HG03025 (cell line): ENCODE results near the gene ZNF566.
A peak's percentile ranks its signal among the peaks of the same experiment; 100 is the strongest.
"Not testable (repeated sequence)": the region's sequence is repeated elsewhere in the genome, so short reads cannot be mapped to it uniquely, and the experiment has no call there.

Source experiments
- ATAC-seq: cut with Tn5 transposase; IDR thresholded peaks from one replicate; pipeline ENCODE4 v1.9.1; 2021; ENCODE audit warnings: mild to moderate bottlenecking, moderate library complexity; ENCODE audit not compliant: unreplicated experiment, low FRiP score

Gene ZNF566

GRCh38 chr19:36489118-36489919 lies at the start of gene ZNF566:
Gene ZNF566, minus strand, starts transcription at chr19:36489561. Its CDS starts 13,004 bp downstream, at chr19:36476557.
- ATAC-seq = peak; percentile 79

GRCh38 chr19:36528921-36529518 lies 39.7 kb upstream of the ZNF566 start:
- peak; percentile 31 for ATAC-seq

- peak; percentile 83 for ATAC-seq
Observed at GRCh38 chr19:36528194-36528920, 39.0 kb upstream of the ZNF566 start, which contains the start of gene ZNF260. Gene ZNF260, minus strand, starts transcription at chr19:36528271. Its CDS starts 13,033 bp downstream, at chr19:36515238.

GRCh38 chr19:36527873-36528193 lies 38.5 kb upstream of the ZNF566 start:
- no peak for ATAC-seq

- no peak for ATAC-seq
Observed at GRCh38 chr19:36527341-36527740, 38.0 kb upstream of the ZNF566 start.

- no peak for ATAC-seq
Observed at GRCh38 chr19:36526581-36526980, 37.2 kb upstream of the ZNF566 start.

- no peak for ATAC-seq
Observed at GRCh38 chr19:36524617-36525016, 35.3 kb upstream of the ZNF566 start.

GRCh38 chr19:36514012-36514612 lies 24.8 kb upstream of the ZNF566 start:
- ATAC-seq = no peak

- ATAC-seq = no peak
Observed at GRCh38 chr19:36508325-36508724, 19.0 kb upstream of the ZNF566 start.

GRCh38 chr19:36501973-36502372 lies 12.6 kb upstream of the ZNF566 start:
- no peak for ATAC-seq

GRCh38 chr19:36497001-36497400 lies 7.6 kb upstream of the ZNF566 start:
- ATAC-seq = no peak

- ATAC-seq = not testable (repeated sequence)
Observed at GRCh38 chr19:36492689-36493453, 3.5 kb upstream of the ZNF566 start.

- ATAC-seq = not testable (repeated sequence)
Observed at GRCh38 chr19:36490846-36491245, 1.5 kb upstream of the ZNF566 start.

GRCh38 chr19:36489920-36490415 lies 607 bp upstream of the ZNF566 start:
- ATAC-seq = peak; percentile 61

GRCh38 chr19:36488846-36489117 lies 579 bp downstream of the ZNF566 start:
- ATAC-seq = peak; percentile 8

GRCh38 chr19:36488118-36488845 lies 1.1 kb downstream of the ZNF566 start:
- no peak for ATAC-seq

GRCh38 chr19:36483653-36484052 lies 5.7 kb downstream of the ZNF566 start:
- no peak for ATAC-seq

GRCh38 chr19:36482876-36483275 lies 6.5 kb downstream of the ZNF566 start:
- no peak for ATAC-seq

- ATAC-seq = no peak
Observed at GRCh38 chr19:36460046-36460445, 29.3 kb downstream of the ZNF566 start.

- no peak for ATAC-seq
Observed at GRCh38 chr19:36456831-36457230, 32.5 kb downstream of the ZNF566 start.
